Mammary epithelial cell (primary cell): ENCODE measurements around the gene HEBP1.

ENCODE experiments used
- EZH2 ChIP-seq: IDR thresholded peaks from 2 replicates; pipeline ENCODE4 v1.6.1; 2012; ENCODE audit warnings: low read length, inconsistent platforms, borderline replicate concordance
- TF ChIP-seq, protein P1 (sequence below), 2 donors: IDR thresholded peaks in 1 of 2; conservative IDR thresholded peaks in 1 of 2; 2 replicates each; pipeline ENCODE4 v1.5.1; 2011 to 2012; ENCODE audit warnings: inconsistent platforms in 2 of 2, low read length in 2 of 2, mild to moderate bottlenecking in 2 of 2, control low read depth in 1 of 2, low read depth in 1 of 2; ENCODE audit not compliant: insufficient read depth in 1 of 2; ENCODE audit errors: extremely low read depth in 1 of 2

DNA sequence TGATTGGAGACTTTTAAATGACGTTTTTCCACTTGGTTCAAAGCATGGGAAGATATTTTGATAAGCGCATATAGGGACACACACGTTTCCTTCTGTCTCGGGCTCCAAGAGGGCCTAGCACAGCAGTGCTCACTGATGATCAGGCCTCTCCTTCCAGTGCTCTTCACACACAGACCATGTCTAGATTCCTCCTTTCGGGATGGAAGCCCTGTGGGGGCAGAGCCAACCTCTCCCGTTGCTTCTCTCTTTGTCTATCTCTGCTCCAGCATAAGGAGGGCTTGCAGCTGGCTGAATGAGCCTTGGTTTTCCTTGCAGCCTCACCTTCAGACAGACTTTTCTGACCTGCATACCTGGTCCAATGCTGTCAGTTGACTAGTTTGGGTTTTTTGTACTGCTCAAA lies 70.4 kb downstream of the HEBP1 start:
- TF ChIP-seq, protein P1, sequence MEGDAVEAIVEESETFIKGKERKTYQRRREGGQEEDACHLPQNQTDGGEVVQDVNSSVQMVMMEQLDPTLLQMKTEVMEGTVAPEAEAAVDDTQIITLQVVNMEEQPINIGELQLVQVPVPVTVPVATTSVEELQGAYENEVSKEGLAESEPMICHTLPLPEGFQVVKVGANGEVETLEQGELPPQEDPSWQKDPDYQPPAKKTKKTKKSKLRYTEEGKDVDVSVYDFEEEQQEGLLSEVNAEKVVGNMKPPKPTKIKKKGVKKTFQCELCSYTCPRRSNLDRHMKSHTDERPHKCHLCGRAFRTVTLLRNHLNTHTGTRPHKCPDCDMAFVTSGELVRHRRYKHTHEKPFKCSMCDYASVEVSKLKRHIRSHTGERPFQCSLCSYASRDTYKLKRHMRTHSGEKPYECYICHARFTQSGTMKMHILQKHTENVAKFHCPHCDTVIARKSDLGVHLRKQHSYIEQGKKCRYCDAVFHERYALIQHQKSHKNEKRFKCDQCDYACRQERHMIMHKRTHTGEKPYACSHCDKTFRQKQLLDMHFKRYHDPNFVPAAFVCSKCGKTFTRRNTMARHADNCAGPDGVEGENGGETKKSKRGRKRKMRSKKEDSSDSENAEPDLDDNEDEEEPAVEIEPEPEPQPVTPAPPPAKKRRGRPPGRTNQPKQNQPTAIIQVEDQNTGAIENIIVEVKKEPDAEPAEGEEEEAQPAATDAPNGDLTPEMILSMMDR (conservative IDR thresholded peaks at IDR 0.05 in 1 of 2, IDR thresholded peaks at IDR 0.05 in 1 of 2; ENCODE audit: extremely low read depth in 1 of 2, insufficient read depth in 1 of 2, low read depth in 1 of 2, low read length in 2 of 2), result no peak
- TF ChIP-seq EZH2, result no peak
